GM23248 (cell line): ENCODE measurements around the gene NHS.

Experiments used
- EZH2 ChIP-seq: fragments of 200-600 bp; sonication (generic); IDR thresholded peaks from 2 replicates; pipeline ENCODE4 v1.6.1; 2018; ENCODE audit warnings: antibody characterized with exemption, mild to moderate bottlenecking; ENCODE audit not compliant: insufficient read depth, poor library complexity, severe bottlenecking
- EZH2phosphoT487 ChIP-seq: fragments of 200-600 bp; sonication (generic); IDR thresholded peaks from 2 replicates; pipeline ENCODE4 v1.6.1; 2018; ENCODE audit warnings: antibody characterized with exemption, moderate library complexity, mild to moderate bottlenecking, low read depth; ENCODE audit not compliant: insufficient read depth

GRCh38 chrX:17495052-17495451, 120.1 kb downstream of the NHS start:
- TF ChIP-seq EZH2: no peak
- TF ChIP-seq EZH2phosphoT487: no peak
